NCI-H2171 (cell line): Measurements from ENCODE around the gene EXOC1L.
A peak's percentile ranks its signal among the peaks of the same experiment; 100 is the strongest.

ENCODE experiments used
- DNase-seq: peaks from one replicate; lab custom pipeline; 2025; lab: John Stamatoyannopoulos, UW

The EXOC1L gene

GRCh38 chr4:55884093-55884850 is 64.7 kb downstream of the EXOC1L start:
- DNase-seq = peak; percentile 5

- no peak for DNase-seq
Measured at GRCh38 chr4:55884851-55885219, 65.2 kb downstream of the EXOC1L start.
